ENCODE data around the gene ABCC4.

The ABCC4 gene

DNA sequence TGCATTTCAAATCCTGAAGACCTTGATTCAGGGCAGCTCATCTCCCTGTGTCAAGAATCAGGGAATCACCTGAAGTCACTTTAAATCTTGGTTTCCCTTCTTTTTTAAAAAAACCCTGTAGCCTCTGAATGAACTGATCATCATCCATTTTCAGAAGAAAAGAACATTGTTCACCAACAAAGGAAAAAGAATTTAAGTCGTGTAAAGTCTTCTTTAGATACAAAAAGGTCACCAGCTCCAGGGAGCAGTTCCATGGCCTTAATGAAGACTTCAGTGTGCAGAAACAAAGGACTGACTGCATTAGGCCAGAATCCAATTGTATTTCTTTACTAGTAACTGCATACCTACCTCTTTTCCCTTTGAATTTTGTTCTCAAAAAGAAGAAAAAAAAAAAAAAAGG, 245.0 kb downstream of the ABCC4 start:
- TF ChIP-seq CTCF (conservative IDR thresholded peaks at IDR 0.05; ENCODE audit: low read length): no peak
- DNase-seq (ENCODE audit: low read depth): no peak

DNA sequence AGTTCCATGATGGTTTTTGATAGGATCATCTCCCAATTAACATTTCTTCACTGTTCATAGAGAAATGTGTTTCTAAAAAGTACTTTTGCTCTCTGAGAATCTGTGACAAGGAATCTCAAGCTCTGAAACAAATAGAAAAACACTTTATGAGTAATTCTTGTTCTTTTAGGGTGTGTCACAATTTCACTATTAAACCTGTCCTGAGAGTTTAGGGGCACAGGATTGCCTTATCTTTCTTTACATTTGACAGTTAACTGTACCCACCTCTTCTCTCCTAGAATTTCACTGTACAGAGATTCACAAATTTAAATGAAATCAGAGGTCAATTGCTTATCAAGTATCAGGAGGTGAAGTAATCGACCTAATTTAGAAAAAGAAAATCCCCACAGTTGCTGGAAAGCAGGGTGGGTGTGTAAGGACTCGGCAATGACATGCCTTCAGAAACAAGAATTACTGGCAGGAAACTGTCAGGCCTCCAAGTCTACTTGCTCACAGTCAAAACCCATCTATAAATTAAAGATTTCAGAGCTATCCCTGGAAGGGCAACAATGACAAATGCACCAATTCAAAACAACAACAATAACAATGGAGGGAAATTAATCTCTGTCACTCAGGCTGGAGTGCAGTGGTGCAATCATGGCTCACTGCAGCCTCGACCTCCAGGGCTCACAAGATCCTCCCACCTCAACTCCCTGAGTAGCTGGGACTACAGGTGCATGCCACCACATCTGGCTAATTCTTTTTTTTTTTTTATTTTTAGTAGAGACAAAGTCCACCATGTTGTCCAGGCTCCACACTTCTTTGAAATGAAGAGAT, 250.2 kb downstream of the ABCC4 start:
- DNase-seq (ENCODE audit: low read depth): no peak
- TF ChIP-seq CTCF (conservative IDR thresholded peaks at IDR 0.05; ENCODE audit: low read length): no peak
- H3K4me3 ChIP-seq (ENCODE audit: low read length): no peak overlapping the region

More for the DNA sequence above, 245.0 kb downstream of the ABCC4 start:
- H3K4me3 ChIP-seq (ENCODE audit: low read length): no peak overlapping the region

DNA sequence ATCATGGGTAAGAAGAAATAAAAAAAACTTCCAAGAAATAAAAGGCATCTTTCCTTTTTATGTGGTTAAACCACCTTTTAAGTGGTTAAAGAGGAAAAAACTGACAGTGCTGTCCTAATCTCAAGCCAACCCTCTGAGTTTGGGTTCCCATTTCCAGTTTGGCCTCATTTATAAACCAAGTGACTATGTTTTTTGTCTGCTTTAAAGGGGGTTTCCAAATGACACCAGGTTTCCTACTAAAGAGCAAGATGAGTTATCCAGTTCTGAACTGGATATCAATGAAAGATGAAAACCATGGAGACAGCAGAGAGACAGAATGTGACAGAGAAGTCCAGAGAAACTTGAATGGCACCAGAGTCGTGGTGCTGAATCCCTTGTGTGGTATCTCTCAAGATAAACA, 251.5 kb downstream of the ABCC4 start:
- DNase-seq (ENCODE audit: low read depth): no peak
- no peak for TF ChIP-seq CTCF (conservative IDR thresholded peaks at IDR 0.05; ENCODE audit: low read length)
- no peak overlapping the region for H3K4me3 ChIP-seq (ENCODE audit: low read length)

DNA sequence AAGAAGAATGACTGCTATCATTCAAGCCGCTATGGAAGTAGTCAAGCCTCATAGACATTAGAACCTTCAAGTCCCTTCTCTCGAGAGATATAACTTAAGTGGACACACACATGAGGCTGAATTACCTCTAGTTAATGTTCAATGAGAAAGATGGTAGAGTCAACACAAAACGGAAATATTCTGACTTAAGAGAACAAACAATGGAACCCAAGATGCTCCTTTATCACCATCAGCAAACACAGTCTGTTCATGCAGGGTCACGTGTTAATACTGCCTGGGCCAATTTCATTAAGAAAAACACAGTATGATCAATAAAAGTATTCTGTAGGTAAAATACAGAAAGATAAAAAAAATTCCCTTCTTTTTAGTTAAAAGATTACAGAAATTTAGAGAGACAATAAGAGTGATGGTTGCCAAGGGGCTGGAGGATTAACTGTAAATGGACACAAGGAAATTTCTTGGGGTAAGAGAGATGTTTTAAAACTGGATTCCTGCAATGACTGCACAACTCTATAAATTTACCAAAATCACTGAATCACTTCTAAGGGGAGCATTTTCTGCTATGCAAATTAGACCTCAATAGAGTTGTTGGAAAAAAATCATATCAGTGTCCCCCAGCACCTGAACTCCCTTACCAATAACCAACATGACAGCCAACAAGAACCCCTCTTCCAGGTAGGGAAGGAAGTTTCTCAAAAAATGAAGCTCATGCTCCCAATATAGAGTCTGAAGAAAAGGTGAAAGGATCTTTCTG, 256.6 kb downstream of the ABCC4 start:
- TF ChIP-seq CTCF (conservative IDR thresholded peaks at IDR 0.05; ENCODE audit: low read length): no peak
- no peak overlapping the region for H3K4me3 ChIP-seq (ENCODE audit: low read length)
- DNase-seq (ENCODE audit: low read depth): no peak

DNA sequence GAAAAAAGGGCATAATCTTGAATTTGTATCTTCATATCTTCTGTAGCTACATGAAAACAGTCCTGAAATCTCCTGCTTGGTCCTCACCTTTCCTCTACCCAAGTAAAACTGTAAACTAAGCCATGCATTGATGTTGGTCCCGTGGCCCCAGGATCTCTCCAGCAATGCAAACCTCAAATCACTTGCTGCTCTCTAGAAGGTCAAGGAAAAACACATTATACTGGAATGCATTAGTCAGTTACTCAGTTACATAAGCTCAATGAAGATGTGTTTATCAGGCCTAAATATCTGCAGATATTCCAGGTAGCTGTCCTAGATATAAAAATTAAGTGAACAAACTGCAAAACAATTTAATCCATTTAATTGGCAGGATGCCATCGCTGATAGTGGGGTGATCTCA, 261.8 kb downstream of the ABCC4 start:
- DNase-seq (ENCODE audit: low read depth): peak; percentile 9
- TF ChIP-seq CTCF (conservative IDR thresholded peaks at IDR 0.05; ENCODE audit: low read length): no peak
- no peak overlapping the region for H3K4me3 ChIP-seq (ENCODE audit: low read length)

DNA sequence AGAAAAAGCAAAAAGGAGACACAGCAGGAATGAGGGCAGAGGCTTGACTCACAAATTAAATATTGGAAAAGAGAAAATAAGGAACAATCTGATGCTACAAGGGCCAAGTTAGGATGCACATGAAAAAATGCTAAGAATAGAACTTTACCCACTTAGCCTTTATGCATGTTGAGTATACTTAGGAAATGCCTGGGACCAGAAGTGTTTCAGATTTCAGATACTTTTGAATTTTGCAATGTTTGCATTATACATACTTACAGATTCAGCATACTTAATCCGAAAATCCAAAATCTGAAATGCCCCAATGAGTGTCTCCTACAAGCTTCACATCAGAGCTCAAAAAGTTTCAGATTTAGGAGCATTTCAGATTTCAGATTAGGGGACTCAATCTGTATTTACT, 262.3 kb downstream of the ABCC4 start:
- TF ChIP-seq CTCF (conservative IDR thresholded peaks at IDR 0.05; ENCODE audit: low read length): no peak

More for the DNA sequence above, 262.3 kb downstream of the ABCC4 start:
- H3K4me3 ChIP-seq (ENCODE audit: low read length): no peak overlapping the region
- no peak for DNase-seq (ENCODE audit: low read depth)
